GM20000 (cell line): ENCODE data around the gene CCL22.

Source experiments
- DNase-seq: peaks from one replicate; pipeline ENCODE4 v3.0.0; 2012; ENCODE audit warnings: low spot score
- CTCF ChIP-seq: IDR thresholded peaks from 2 replicates; pipeline ENCODE4 v1.5.1; 2012; ENCODE audit warnings: mild to moderate bottlenecking, control low read depth; ENCODE audit errors: extremely low read depth, missing control alignments

The CCL22 gene

GRCh38 chr16:57319646-57320045 is 38.9 kb upstream of the CCL22 start:
- no peak for TF ChIP-seq CTCF

GRCh38 chr16:57324749-57325148 is 33.8 kb upstream of the CCL22 start:
- TF ChIP-seq CTCF: no peak
- DNase-seq: no peak

More at GRCh38 chr16:57319646-57320045, 38.9 kb upstream of the CCL22 start:
- DNase-seq: no peak

GRCh38 chr16:57325458-57325857 is 33.1 kb upstream of the CCL22 start:
- no peak for TF ChIP-seq CTCF
- DNase-seq: no peak

- TF ChIP-seq CTCF: no peak
- no peak for DNase-seq
Observed at GRCh38 chr16:57329718-57330327, 28.8 kb upstream of the CCL22 start.

- no peak for DNase-seq
- TF ChIP-seq CTCF: no peak
Observed at GRCh38 chr16:57331355-57331754, 27.2 kb upstream of the CCL22 start.

GRCh38 chr16:57333402-57333801 is 25.2 kb upstream of the CCL22 start:
- TF ChIP-seq CTCF: no peak

GRCh38 chr16:57335366-57335765 is 23.2 kb upstream of the CCL22 start:
- DNase-seq: no peak
- TF ChIP-seq CTCF: no peak

More at GRCh38 chr16:57333402-57333801, 25.2 kb upstream of the CCL22 start:
- no peak for DNase-seq
